Sigmoid colon (tissue), 7 donors: ENCODE results near the gene SLC4A1. TPM values are rescaled to one million over a fixed set of nuclear protein-coding genes. Genes with fewer than 3 reads are reported as not detected.

Experiments used
- DNase-seq: peaks from one replicate; pipeline ENCODE4 v3.0.0-alpha.2; 2019
- H3K27ac ChIP-seq, 4 donors: fragments of 200-600 bp; sonication (generic); one replicate each; pipeline ENCODE4 v1.5.1; 2016 to 2019; ENCODE audit warnings: mild to moderate bottlenecking in 1 of 4
- H3K27me3 ChIP-seq, 3 donors: fragments of 200-600 bp; sonication (generic); one replicate each; pipeline ENCODE4 v1.5.1; 2019; ENCODE audit warnings: mild to moderate bottlenecking in 1 of 3
- H3K36me3 ChIP-seq, 4 donors: fragments of 200-600 bp; sonication (generic); one replicate each; pipeline ENCODE4 v1.5.1; 2016 to 2019
- H3K4me1 ChIP-seq, 4 donors: fragments of 200-600 bp; sonication (generic); one replicate each; pipeline ENCODE4 v1.5.1; 2017 to 2019
- H3K4me3 ChIP-seq, 4 donors: fragments of 200-600 bp; sonication (generic); one replicate each; pipeline ENCODE4 v1.5.1; 2017 to 2019; ENCODE audit warnings: mild to moderate bottlenecking in 2 of 4, moderate library complexity in 1 of 4
- H3K9me3 ChIP-seq, 4 donors: fragments of 200-600 bp in 3 of 4; sonication (generic) in 3 of 4; one replicate each; pipeline versions ENCODE4 v1.5.1 to v1.6.1; 2013 to 2019
- EP300 ChIP-seq, 4 donors: sonication (generic); formaldehyde crosslinking; IDR thresholded peaks; one replicate each; pipeline ENCODE4 v1.6.1; 2017; ENCODE audit warnings: antibody characterized with exemption in 4 of 4
- POLR2A ChIP-seq, 2 donors: fragments of 450-650 bp; IDR thresholded peaks; one replicate each; pipeline ENCODE4 v1.6.1; 2016; ENCODE audit warnings: antibody characterized with exemption in 2 of 2, mild to moderate bottlenecking in 2 of 2, moderate library complexity in 2 of 2
- POLR2AphosphoS5 ChIP-seq, 4 donors: sonication (generic); formaldehyde crosslinking; IDR thresholded peaks; one replicate each; pipeline ENCODE4 v1.6.1; 2017; ENCODE audit warnings: antibody characterized with exemption in 4 of 4
- WGBS, 2 donors: extraction: QIAGEN DNeasy Blood & Tissue Kit; methylation state at CpG; one replicate each; pipeline ENCODE4 v1.1.7; 2013; 5-methylcytosine and 5-hydroxymethylcytosine counted together
- intact Hi-C: fragments of 100-400 bp; cut with DNase I; formaldehyde crosslinking; loops from one replicate; pipeline ENCODE4 v1.15.1; 2023
- polyA plus RNA-seq, 3 donors: library from polyadenylated mRNA; stranded (reverse); fragments of 200-250 nt; gene quantifications; one replicate each; pipeline ENCODE4 v1.2.3, GENCODE V29; 2013
- total RNA-seq, 4 donors: library from RNA; depleted of rRNA; stranded (reverse); fragments of >200 nt; gene quantifications; one replicate each; pipeline ENCODE4 v1.1.0, GENCODE V29; 2016
- TF ChIP-seq, protein P1 (sequence below), 4 experiments: fragments of 450-650 bp in 3 of 4; fragments of 200-600 bp in 1 of 4; IDR thresholded peaks; one replicate each; pipeline ENCODE4 v1.5.1; 2016 to 2019; ENCODE audit warnings: antibody characterized with exemption in 4 of 4, mild to moderate bottlenecking in 3 of 4, moderate library complexity in 2 of 4
- donor health status: healthy with polysubstance abuse.
- donor health status: Bipolar disorder and iron deficiency.
- donor health status: healthy.

SLC4A1 gene
- total and polyA plus RNA-seq, 7 donors: under 0.01 to 0.23 TPM; not detected in 5

DNA sequence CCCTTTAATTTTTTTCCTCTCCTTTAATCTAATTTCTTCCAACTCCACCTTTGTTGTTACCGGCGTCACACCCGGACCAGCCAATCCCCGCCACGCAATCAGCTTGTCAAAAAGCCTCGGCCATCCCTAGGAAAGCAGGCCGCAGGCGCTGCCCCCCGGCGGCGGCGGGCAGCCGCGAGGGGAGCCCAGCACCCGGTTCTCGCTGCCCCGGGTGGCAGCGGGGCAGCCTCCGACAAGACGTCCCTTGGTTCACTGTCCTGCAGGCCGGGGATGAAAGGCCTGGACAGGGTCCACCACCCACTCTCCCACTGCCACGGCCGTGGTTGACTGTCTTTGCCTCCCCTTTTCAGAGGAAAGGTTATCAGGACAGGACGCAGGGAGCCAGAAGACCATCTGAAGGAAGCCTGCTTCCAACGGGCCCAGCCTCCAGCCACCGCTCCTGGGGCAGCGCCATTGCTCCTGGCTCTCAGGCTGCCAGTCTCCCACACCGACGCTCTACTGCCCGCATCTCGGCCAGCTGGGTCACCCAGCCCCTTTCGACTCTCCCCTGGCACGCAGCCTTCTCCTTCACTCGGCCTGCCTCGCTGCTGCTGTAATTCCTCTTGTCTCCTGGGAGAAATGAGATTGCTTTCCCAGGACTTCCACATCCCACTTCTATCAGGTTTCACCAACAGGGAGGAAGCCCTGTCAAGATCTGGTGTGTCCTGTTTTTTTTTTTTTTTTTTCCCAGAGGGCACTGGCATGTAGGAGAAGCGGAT is 45.6 kb downstream of the SLC4A1 start:
- no peak for TF ChIP-seq EP300 (IDR thresholded peaks at IDR 0.05)
- TF ChIP-seq, protein P1, sequence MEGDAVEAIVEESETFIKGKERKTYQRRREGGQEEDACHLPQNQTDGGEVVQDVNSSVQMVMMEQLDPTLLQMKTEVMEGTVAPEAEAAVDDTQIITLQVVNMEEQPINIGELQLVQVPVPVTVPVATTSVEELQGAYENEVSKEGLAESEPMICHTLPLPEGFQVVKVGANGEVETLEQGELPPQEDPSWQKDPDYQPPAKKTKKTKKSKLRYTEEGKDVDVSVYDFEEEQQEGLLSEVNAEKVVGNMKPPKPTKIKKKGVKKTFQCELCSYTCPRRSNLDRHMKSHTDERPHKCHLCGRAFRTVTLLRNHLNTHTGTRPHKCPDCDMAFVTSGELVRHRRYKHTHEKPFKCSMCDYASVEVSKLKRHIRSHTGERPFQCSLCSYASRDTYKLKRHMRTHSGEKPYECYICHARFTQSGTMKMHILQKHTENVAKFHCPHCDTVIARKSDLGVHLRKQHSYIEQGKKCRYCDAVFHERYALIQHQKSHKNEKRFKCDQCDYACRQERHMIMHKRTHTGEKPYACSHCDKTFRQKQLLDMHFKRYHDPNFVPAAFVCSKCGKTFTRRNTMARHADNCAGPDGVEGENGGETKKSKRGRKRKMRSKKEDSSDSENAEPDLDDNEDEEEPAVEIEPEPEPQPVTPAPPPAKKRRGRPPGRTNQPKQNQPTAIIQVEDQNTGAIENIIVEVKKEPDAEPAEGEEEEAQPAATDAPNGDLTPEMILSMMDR (IDR thresholded peaks at IDR 0.05): no peak
- peak; percentile 44 to 74 for TF ChIP-seq POLR2A (IDR thresholded peaks at IDR 0.05)
- TF ChIP-seq POLR2AphosphoS5 (IDR thresholded peaks at IDR 0.05): peak in 3 of 4 donors; percentile 61 to 75 (median 68)
- peak; percentile 95 for DNase-seq
- Histone ChIP-seq H3K27me3 (no peaks in the 10 kb centered on the region), H3K4me3 (peak overlapping the region; percentile 93 to 98 (median 96)), H3K9me3 (no peaks in the 10 kb centered on the region), H3K36me3 (peaks cover 0 to 7% (median under 1%) of the 10 kb centered on the region in 4 donors), H3K4me1 (peaks cover 3 to 32% (median 30%) of the 10 kb centered on the region in 4 donors), H3K27ac (peak overlapping the region; percentile 99 to 100 (median 100))
- intact Hi-C loops: loop anchor here (2.0 kb wide), 1 partner anchor 87 kb away; the partner anchor contains the start of gene RUNDC3A
- WGBS, 2 donors: 2 to 9% methylated on average over 36 of the region's 36 CpGs

DNA sequence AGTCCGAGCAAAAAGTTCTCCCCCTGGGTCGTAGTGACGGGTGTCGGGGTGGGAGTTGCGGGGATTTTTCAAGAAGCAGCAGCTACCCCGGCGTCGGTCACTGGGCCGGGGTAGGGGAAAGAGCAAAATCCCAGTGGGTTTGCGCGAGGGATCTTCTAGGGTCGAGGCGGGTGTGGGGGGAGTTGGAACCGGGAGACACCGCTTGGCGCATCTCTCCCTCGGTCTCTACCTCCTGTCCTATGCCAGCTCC is 46.1 kb downstream of the SLC4A1 start:
- Histone ChIP-seq H3K27ac (peak overlapping the region; percentile 99 to 100 (median 100)), H3K36me3 (peaks cover 0 to 7% (median 3%) of the 10 kb centered on the region in 4 donors), H3K4me1 (peaks cover 3 to 37% (median 35%) of the 10 kb centered on the region in 4 donors), H3K4me3 (peak overlapping the region; percentile 93 to 98 (median 96)), H3K27me3 (no peaks in the 10 kb centered on the region), H3K9me3 (no peaks in the 10 kb centered on the region)
- intact Hi-C loops: loop anchor here (1.0 to 2.0 kb wide), 2 partner anchors 87 to 103 kb away; partner anchors contain the start of genes RUNDC3A and SLC25A39
- TF ChIP-seq POLR2A (IDR thresholded peaks at IDR 0.05): no peak
- TF ChIP-seq POLR2AphosphoS5 (IDR thresholded peaks at IDR 0.05): no peak
- no peak for TF ChIP-seq EP300 (IDR thresholded peaks at IDR 0.05)
- TF ChIP-seq, protein P1 (IDR thresholded peaks at IDR 0.05): no peak
- DNase-seq: no peak
- WGBS, 2 donors: 1% methylated on average over 17 of the region's 17 CpGs

DNA sequence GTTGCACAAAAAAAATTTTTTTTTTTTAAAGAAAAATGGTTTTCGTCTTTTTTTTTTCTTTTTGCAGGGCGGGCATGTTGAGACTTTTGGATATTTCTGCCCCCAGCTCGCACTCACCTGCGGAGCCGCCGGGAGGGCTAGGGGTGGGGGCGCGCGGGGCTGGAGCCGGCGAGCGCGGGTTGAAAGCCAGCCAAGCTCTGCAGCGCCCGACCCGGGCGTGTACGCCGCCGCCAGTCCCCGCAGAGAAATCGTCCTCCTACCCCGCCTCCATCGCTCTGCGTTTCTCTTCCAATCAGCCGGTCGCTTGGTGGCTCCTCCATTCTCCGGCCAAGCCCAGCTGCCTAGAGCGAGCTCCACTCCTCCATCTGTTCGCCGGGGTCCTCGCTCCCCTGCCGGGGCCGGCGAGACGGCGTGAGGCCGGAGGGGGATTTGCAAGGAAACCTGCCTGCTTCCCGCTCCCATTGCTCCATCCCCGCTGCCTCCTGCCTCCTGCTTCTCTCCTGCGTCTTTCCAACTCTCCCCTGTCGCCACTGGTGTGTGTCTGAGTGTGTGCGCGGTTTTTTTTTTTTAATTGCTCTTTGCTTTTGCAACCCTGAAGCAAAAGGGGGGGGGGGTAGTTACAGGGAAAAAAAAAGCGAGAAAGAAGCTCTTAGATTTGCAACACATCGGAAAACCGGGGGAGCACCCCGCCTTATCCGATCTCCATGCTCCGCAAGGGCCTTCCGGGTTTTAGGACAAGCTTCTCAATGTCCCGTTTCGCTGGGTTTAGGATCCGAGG is 46.7 kb downstream of the SLC4A1 start:
- Histone ChIP-seq H3K36me3 (peaks cover 3 to 11% (median 6%) of the 10 kb centered on the region in 4 donors), H3K4me1 (peaks cover 3 to 42% (median 39%) of the 10 kb centered on the region in 4 donors), H3K9me3 (no peaks in the 10 kb centered on the region), H3K4me3 (peak overlapping the region; percentile 93 to 98 (median 96)), H3K27me3 (no peaks in the 10 kb centered on the region), H3K27ac (peak overlapping the region; percentile 99 to 100 (median 100))
- WGBS, 2 donors: 0 to 1% methylated on average over 54 of the region's 54 CpGs
- peak; percentile 90 for DNase-seq
- TF ChIP-seq POLR2AphosphoS5 (IDR thresholded peaks at IDR 0.05): peak; percentile 26 to 61 (median 45)
- TF ChIP-seq EP300 (IDR thresholded peaks at IDR 0.05): no peak
- intact Hi-C loops: loop anchor here (1.0 kb wide), 1 partner anchor 103 kb away; the partner anchor contains the start of gene SLC25A39

DNA sequence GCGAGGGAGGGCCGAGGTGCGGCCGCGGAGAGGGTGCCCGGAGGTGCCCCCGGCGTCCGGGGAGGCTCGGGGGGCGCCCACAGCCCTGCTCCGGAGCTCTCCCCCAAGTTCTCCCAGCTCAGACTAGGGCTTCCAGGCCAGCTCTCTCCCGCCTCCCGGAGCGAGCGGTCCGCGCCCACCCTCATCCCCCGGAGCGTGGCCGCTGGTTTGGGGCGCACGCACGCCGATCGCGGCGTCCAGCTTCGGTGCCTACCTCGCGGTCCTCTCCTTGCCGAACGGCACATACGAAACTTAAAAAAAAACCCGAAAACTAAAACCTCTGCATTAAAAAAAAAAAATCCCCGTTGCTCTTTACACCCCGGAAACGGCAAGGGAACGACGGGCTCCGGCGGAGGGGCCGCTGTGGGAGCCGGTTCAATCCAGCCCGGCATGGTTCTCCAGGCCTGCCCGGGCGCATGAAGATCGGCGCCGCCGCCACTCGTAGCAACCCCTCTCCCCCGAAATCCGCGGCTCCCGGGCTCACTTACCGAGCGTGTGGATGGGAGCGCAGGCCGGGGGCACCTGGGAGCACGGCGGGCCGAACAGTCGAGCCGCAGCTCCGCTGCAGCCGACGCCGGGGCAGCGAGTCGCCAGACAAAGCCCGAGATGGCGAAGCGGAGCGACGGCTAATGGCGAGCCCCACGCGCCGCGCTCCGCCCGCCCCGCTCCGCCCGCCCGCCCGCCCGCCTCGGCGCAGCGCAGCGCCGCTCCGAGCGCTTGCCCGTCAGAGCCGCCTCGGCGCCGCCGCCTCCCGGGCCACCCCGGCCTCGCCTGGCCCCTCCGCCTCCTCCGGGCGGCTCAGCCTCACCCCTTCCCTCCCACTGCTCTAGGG is 47.5 kb downstream of the SLC4A1 start:
- Histone ChIP-seq H3K36me3 (peaks cover 12 to 19% (median 14%) of the 10 kb centered on the region in 4 donors), H3K9me3 (no peaks in the 10 kb centered on the region), H3K27me3 (no peaks in the 10 kb centered on the region), H3K4me1 (peaks cover 3 to 50% (median 39%) of the 10 kb centered on the region in 4 donors), H3K27ac (peak overlapping the region; percentile 99 to 100 (median 100)), H3K4me3 (peak overlapping the region; percentile 93 to 98 (median 96))
- TF ChIP-seq POLR2A (IDR thresholded peaks at IDR 0.05) (no peak), POLR2AphosphoS5 (IDR thresholded peaks at IDR 0.05) (peak in 2 of 4 donors; percentile 16 to 36), EP300 (IDR thresholded peaks at IDR 0.05) (no peak)
- peak; percentile 77 for DNase-seq
- 0 to 1% methylated on average over 108 of the region's 108 CpGs for WGBS, 2 donors
- intact Hi-C loops: loop anchor here (1.0 kb wide), 1 partner anchor 104 kb away; the partner anchor contains the start of gene SLC25A39
